Prostate gland (tissue), 2 donors: Measurements from ENCODE around the gene GPATCH8. TPM values are rescaled to one million over a fixed set of nuclear protein-coding genes. Genes with fewer than 3 reads are reported as not detected.

Experiments used
- DNase-seq: peaks from one replicate; pipeline ENCODE4 v3.0.0-alpha.2; 2019; ENCODE audit warnings: low spot score
- H3K27ac ChIP-seq, 2 donors: fragments of 200-600 bp; sonication (generic); 2 replicates each; pipeline ENCODE4 v1.5.1; 2017 to 2019
- H3K27me3 ChIP-seq: fragments of 200-600 bp; sonication (generic); replicated peaks from 2 replicates; pipeline ENCODE4 v1.5.1; 2019; ENCODE audit not compliant: insufficient read depth
- H3K36me3 ChIP-seq, 2 donors: fragments of 200-600 bp; sonication (generic); 1 replicate in 1 of 2; 2 replicates in 1 of 2; pipeline versions ENCODE4 v1.5.1 to v1.8.1; 2017 to 2019
- H3K4me1 ChIP-seq: fragments of 200-600 bp; sonication (generic); replicated peaks from 2 replicates; pipeline ENCODE4 v1.5.1; 2019
- H3K4me3 ChIP-seq, 2 donors: fragments of 200-600 bp; sonication (generic); 2 replicates each; pipeline ENCODE4 v1.5.1; 2017 to 2019
- H3K9me3 ChIP-seq: fragments of 200-600 bp; sonication (generic); 2 replicates; pipeline ENCODE4 v1.5.1; 2017
- POLR2A ChIP-seq: fragments of 450-650 bp; IDR thresholded peaks from one replicate; pipeline ENCODE4 v1.6.1; 2016; ENCODE audit warnings: antibody characterized with exemption, mild to moderate bottlenecking
- POLR2AphosphoS5 ChIP-seq: sonication (generic); formaldehyde crosslinking; IDR thresholded peaks from one replicate; pipeline ENCODE4 v1.6.1; 2017; ENCODE audit warnings: antibody characterized with exemption
- WGBS: methylation state at CpG from one replicate; pipeline ENCODE4 v1.1.5; 2018; 5-methylcytosine and 5-hydroxymethylcytosine counted together
- intact Hi-C: fragments of 100-400 bp; cut with DNase I; formaldehyde crosslinking; loops from one replicate; pipeline ENCODE4 v1.14.2; 2022
- total RNA-seq, 2 donors: library from RNA; depleted of rRNA; stranded (reverse); fragments of >200 nt; gene quantifications; one replicate each; pipeline ENCODE4 v1.1.0, GENCODE V29; 2016
- TF ChIP-seq, protein P1 (sequence below), 4 experiments: fragments of 200-600 bp in 2 of 4; fragments of 450-650 bp in 2 of 4; sonication (generic) in 2 of 4; IDR thresholded peaks; 1 replicate in 3 of 4; 2 replicates in 1 of 4; pipeline ENCODE4 v1.5.1; 2016 to 2019; ENCODE audit warnings: antibody characterized with exemption in 4 of 4, mild to moderate bottlenecking in 2 of 4, moderate library complexity in 2 of 4

Gene GPATCH8
- total RNA-seq, 2 donors from 2014 or later, result 25.2 to 42.8 TPM

- under 1% methylated on average over 25 of the region's 25 CpGs for WGBS
- Histone ChIP-seq H3K4me1 (no peaks in the 10 kb centered on the region), H3K4me3 (peak overlapping the region; percentile 64 to 77), H3K27me3 (no peaks in the 10 kb centered on the region), H3K27ac (peak overlapping the region; percentile 85 to 87), H3K9me3 (no peaks in the 10 kb centered on the region), H3K36me3 (no peaks in the 10 kb centered on the region)
- TF ChIP-seq POLR2AphosphoS5, result no peak
- DNase-seq, result no peak
- intact Hi-C loops, result loop anchor here (10.0 kb wide), 1 partner anchor 108 kb away; no protein-coding TSS in a partner anchor
Observed at GRCh38 chr17:44502598-44503146, 534 bp downstream of the GPATCH8 start.

DNA sequence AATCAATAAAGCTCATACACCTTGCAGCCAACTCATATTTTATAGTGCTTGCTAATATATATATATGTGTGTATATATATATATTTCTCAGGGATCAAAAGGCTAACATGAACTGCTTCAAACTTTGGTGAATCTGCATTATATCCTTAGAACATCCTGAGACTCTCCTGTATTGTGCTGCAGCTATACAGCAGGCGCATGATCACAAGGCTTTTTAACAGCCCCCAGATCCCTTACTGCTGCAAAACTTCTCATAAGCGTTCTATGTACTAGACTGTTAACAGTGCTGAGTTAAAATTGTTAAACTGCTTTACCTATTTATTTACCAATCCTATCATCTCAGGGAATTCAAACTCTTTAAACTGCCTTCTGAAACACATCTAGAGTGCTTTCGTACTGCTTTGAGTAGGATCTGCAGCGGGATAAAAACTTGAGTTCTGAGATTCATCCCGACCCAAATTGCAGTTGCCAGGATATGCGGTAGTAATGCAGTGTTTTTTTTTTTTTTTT, 1.3 kb downstream of the GPATCH8 start:
- no peak for TF ChIP-seq POLR2A
- TF ChIP-seq, protein P1, sequence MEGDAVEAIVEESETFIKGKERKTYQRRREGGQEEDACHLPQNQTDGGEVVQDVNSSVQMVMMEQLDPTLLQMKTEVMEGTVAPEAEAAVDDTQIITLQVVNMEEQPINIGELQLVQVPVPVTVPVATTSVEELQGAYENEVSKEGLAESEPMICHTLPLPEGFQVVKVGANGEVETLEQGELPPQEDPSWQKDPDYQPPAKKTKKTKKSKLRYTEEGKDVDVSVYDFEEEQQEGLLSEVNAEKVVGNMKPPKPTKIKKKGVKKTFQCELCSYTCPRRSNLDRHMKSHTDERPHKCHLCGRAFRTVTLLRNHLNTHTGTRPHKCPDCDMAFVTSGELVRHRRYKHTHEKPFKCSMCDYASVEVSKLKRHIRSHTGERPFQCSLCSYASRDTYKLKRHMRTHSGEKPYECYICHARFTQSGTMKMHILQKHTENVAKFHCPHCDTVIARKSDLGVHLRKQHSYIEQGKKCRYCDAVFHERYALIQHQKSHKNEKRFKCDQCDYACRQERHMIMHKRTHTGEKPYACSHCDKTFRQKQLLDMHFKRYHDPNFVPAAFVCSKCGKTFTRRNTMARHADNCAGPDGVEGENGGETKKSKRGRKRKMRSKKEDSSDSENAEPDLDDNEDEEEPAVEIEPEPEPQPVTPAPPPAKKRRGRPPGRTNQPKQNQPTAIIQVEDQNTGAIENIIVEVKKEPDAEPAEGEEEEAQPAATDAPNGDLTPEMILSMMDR (IDR thresholded peaks at IDR 0.05), result no peak
- TF ChIP-seq POLR2AphosphoS5, result no peak
- no peaks in the 10 kb centered on the region for H3K27me3 ChIP-seq
- intact Hi-C loops, result loop anchor here (10.0 kb wide), 1 partner anchor 107 kb away; no protein-coding TSS in a partner anchor
- H3K36me3 ChIP-seq, result no peaks in the 10 kb centered on the region
- no peaks in the 10 kb centered on the region for H3K4me1 ChIP-seq
- 6% methylated on average over 6 of the region's 6 CpGs for WGBS
- no peak for DNase-seq
- H3K9me3 ChIP-seq, result no peaks in the 10 kb centered on the region
- peak overlapping the region; percentile 64 to 77 for H3K4me3 ChIP-seq
- peak overlapping the region in 1 of 2 donors; percentile 85 for H3K27ac ChIP-seq

- Histone ChIP-seq H3K36me3 (no peaks in the 10 kb centered on the region), H3K4me1 (no peaks in the 10 kb centered on the region), H3K27ac (no peak overlapping the region), H3K4me3 (no peak overlapping the region), H3K9me3 (no peaks in the 10 kb centered on the region), H3K27me3 (no peaks in the 10 kb centered on the region)
- 4% methylated on average over 1 of the region's 1 CpG for WGBS
- DNase-seq, result no peak
- TF ChIP-seq, protein P1 (IDR thresholded peaks at IDR 0.05), result no peak
- TF ChIP-seq POLR2AphosphoS5 (no peak), POLR2A (no peak)
- intact Hi-C loops, result loop anchor here (10.0 kb wide), 1 partner anchor 105 kb away; no protein-coding TSS in a partner anchor
Observed at GRCh38 chr17:44499722-44500121, 3.5 kb downstream of the GPATCH8 start.

DNA sequence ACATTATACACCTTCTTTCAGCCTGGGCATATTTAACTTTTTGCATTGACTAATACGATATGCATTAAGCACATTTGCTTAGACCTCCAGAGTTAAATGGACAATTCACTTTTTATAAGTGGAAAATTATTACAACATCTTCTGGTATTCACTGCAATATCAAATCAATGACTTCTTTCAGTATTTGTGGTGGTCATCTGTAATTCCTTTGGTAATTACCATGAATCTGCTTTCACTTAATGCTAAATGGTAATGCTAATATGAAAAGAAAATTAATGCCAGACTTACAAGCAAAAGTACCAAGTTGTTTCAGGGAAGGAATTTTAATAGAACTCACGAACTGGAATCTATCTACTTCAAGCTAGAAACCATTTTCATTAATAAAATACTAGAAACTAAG, 6.4 kb downstream of the GPATCH8 start:
- TF ChIP-seq, protein P1 (IDR thresholded peaks at IDR 0.05), result no peak
- TF ChIP-seq POLR2A (no peak), POLR2AphosphoS5 (no peak)
- Histone ChIP-seq H3K27ac (no peak overlapping the region), H3K27me3 (no peaks in the 10 kb centered on the region), H3K36me3 (no peaks in the 10 kb centered on the region), H3K4me1 (no peaks in the 10 kb centered on the region), H3K9me3 (no peaks in the 10 kb centered on the region), H3K4me3 (no peak overlapping the region)
- intact Hi-C loops, result no loop called here
- no peak for DNase-seq
- 84% methylated on average over 2 of the region's 2 CpGs for WGBS

DNA sequence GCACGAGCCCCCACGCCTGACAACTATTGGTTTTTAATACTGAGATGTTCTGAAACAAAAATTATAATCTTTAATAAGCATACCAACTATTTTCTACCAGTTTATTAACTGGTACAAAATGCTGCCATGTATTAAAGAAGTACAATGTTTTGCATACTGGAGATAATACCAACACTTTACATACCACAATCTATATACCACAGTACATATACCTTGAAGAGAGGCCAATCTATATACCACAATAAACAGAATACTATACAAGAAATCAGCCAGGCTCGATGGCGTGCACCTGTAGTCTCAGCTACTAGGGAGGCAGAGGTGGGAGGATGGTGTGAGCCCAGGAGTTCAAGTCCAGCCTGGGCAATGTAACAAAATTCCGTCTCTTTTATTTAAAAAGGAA, 9.9 kb downstream of the GPATCH8 start:
- intact Hi-C loops, result no loop called here
- TF ChIP-seq, protein P1 (IDR thresholded peaks at IDR 0.05), result no peak
- TF ChIP-seq POLR2AphosphoS5 (no peak), POLR2A (no peak)
- H3K4me1 ChIP-seq, result no peaks in the 10 kb centered on the region
- H3K4me3 ChIP-seq, result no peak overlapping the region
- H3K27ac ChIP-seq, result no peak overlapping the region
- DNase-seq, result no peak
- WGBS, result 94% methylated on average over 5 of the region's 5 CpGs
- no peaks in the 10 kb centered on the region for H3K9me3 ChIP-seq
- H3K36me3 ChIP-seq, result no peaks in the 10 kb centered on the region
- no peaks in the 10 kb centered on the region for H3K27me3 ChIP-seq
